Measurements from ENCODE around the gene SH3GL3. TPM values are rescaled to one million over a fixed set of nuclear protein-coding genes. Genes with fewer than 3 reads are reported as not detected.

SH3GL3 gene
- total RNA-seq, 1 donor from 2014 or later = 2.8 TPM

GRCh38 chr15:83656192-83656591, 209.1 kb downstream of the SH3GL3 start:
- no peak for TF ChIP-seq CTCF (IDR thresholded peaks at IDR 0.05; ENCODE audit: partially characterized antibody, unreplicated experiment)
- peaks cover 16% of the 10 kb centered on the region for H3K27me3 Mint-ChIP-seq (ENCODE audit: unreplicated experiment)
- no peak for DNase-seq
- no peaks in the 10 kb centered on the region for H3K4me1 Mint-ChIP-seq (ENCODE audit: low read depth, unreplicated experiment)
- H3K27ac Mint-ChIP-seq (ENCODE audit: unreplicated experiment) = no peak overlapping the region
- H3K4me3 Mint-ChIP-seq (ENCODE audit: unreplicated experiment) = no peak overlapping the region
- no peaks in the 10 kb centered on the region for H3K36me3 Mint-ChIP-seq (ENCODE audit: unreplicated experiment)
- H3K9me3 Mint-ChIP-seq (ENCODE audit: unreplicated experiment) = no peaks in the 10 kb centered on the region

- Mint-ChIP-seq H3K9me3 (ENCODE audit: unreplicated experiment) (no peaks in the 10 kb centered on the region), H3K27me3 (ENCODE audit: unreplicated experiment) (peaks cover 12% of the 10 kb centered on the region)
- TF ChIP-seq CTCF (IDR thresholded peaks at IDR 0.05; ENCODE audit: partially characterized antibody, unreplicated experiment) = no peak
Observed at GRCh38 chr15:83656943-83657528, 209.9 kb downstream of the SH3GL3 start.

GRCh38 chr15:83657549-83657948, 210.4 kb downstream of the SH3GL3 start:
- Mint-ChIP-seq H3K4me1 (ENCODE audit: low read depth, unreplicated experiment) (no peaks in the 10 kb centered on the region), H3K27ac (ENCODE audit: unreplicated experiment) (no peak overlapping the region), H3K4me3 (ENCODE audit: unreplicated experiment) (no peak overlapping the region), H3K9me3 (ENCODE audit: unreplicated experiment) (no peaks in the 10 kb centered on the region), H3K36me3 (ENCODE audit: unreplicated experiment) (no peaks in the 10 kb centered on the region), H3K27me3 (ENCODE audit: unreplicated experiment) (peaks cover 10% of the 10 kb centered on the region)
- DNase-seq = no peak
- peak; percentile 17 for TF ChIP-seq CTCF (IDR thresholded peaks at IDR 0.05; ENCODE audit: partially characterized antibody, unreplicated experiment)

More at GRCh38 chr15:83656943-83657528, 209.9 kb downstream of the SH3GL3 start:
- Mint-ChIP-seq H3K36me3 (ENCODE audit: unreplicated experiment) (no peaks in the 10 kb centered on the region), H3K4me1 (ENCODE audit: low read depth, unreplicated experiment) (no peaks in the 10 kb centered on the region), H3K27ac (ENCODE audit: unreplicated experiment) (no peak overlapping the region), H3K4me3 (ENCODE audit: unreplicated experiment) (no peak overlapping the region)
- DNase-seq = no peak

GRCh38 chr15:83658430-83659416, 211.6 kb downstream of the SH3GL3 start:
- Mint-ChIP-seq H3K4me1 (ENCODE audit: low read depth, unreplicated experiment) (no peaks in the 10 kb centered on the region), H3K9me3 (ENCODE audit: unreplicated experiment) (no peaks in the 10 kb centered on the region), H3K27me3 (ENCODE audit: unreplicated experiment) (peaks cover 4% of the 10 kb centered on the region), H3K36me3 (ENCODE audit: unreplicated experiment) (no peaks in the 10 kb centered on the region), H3K27ac (ENCODE audit: unreplicated experiment) (no peak overlapping the region), H3K4me3 (ENCODE audit: unreplicated experiment) (no peak overlapping the region)
- TF ChIP-seq CTCF (IDR thresholded peaks at IDR 0.05; ENCODE audit: partially characterized antibody, unreplicated experiment) = no peak
- DNase-seq = no peak

DNA sequence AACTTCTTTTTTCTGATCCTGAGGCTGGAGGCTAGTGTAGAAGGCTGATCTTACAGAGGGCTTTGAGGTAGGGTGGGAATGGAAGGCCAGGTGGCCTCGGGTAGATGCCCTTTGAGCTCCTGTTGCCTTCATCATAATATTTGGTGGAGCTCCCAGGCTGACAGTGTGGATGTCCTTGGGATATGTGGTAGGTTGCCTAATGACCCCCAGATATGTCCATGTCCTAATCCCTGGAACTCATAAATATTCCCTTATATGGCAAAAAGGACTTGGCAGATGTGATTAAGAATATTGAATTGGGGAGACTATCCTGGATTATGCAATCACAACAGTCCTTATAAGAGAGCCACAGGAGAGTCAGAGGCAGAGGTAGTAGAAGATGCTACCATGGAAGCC, 212.3 kb downstream of the SH3GL3 start:
- no peaks in the 10 kb centered on the region for H3K36me3 Mint-ChIP-seq (ENCODE audit: unreplicated experiment)
- peaks cover 4% of the 10 kb centered on the region for H3K27me3 Mint-ChIP-seq (ENCODE audit: unreplicated experiment)
- H3K4me1 Mint-ChIP-seq (ENCODE audit: low read depth, unreplicated experiment) = no peaks in the 10 kb centered on the region
- no peak for TF ChIP-seq CTCF (IDR thresholded peaks at IDR 0.05; ENCODE audit: partially characterized antibody, unreplicated experiment)
- H3K27ac Mint-ChIP-seq (ENCODE audit: unreplicated experiment) = no peak overlapping the region
- DNase-seq = no peak
- H3K9me3 Mint-ChIP-seq (ENCODE audit: unreplicated experiment) = no peaks in the 10 kb centered on the region
- no peak overlapping the region for H3K4me3 Mint-ChIP-seq (ENCODE audit: unreplicated experiment)

All from glutamatergic neuron (in vitro differentiated cells).